ENCODE data around the gene PALLD. TPM values are rescaled to one million over a fixed set of nuclear protein-coding genes. Genes with fewer than 3 reads are reported as not detected.
A peak's percentile ranks its signal among the peaks of the same experiment; 100 is the strongest.

PALLD gene
- total and polyA plus RNA-seq, 2 of the 8 experiments (the other 6 are each of a cell fraction or from before 2014, with no cell fraction given), result 10.5 to 25.0 TPM

- H4K20me1 ChIP-seq (replicated peaks in 1 of 2; ENCODE audit: control insufficient read depth in 1 of 2, insufficient read depth in 2 of 2, low read length in 2 of 2), result no peaks in the 10 kb centered on the region
- no peak overlapping the region for H4K5ac ChIP-seq (ENCODE audit: insufficient read length, low read depth, low read length)
- H3K23ac ChIP-seq (ENCODE audit: insufficient read length), result no peak overlapping the region
- no peak overlapping the region for H4K8ac ChIP-seq (ENCODE audit: extremely low read depth, insufficient read depth, low read length)
- no peak overlapping the region for H3K18ac ChIP-seq (ENCODE audit: extremely low read depth, low read length)
- ChIA-PET CTCF (ENCODE audit: partially characterized antibody) (interaction anchor here (0.5 to 1.6 kb wide), 10 partner anchors 9 to 313 kb away, joined by 3 to 5 read pairs (median 4); no protein-coding TSS in a partner anchor), POLR2A (ENCODE audit: partially characterized antibody) (no interaction called here)
- no peak overlapping the region for H3K4ac ChIP-seq (replicated peaks; ENCODE audit: insufficient read length, low read depth, low read length)
- H4K91ac ChIP-seq (replicated peaks; ENCODE audit: insufficient read length, low read length), result no peak overlapping the region
- FAIRE-seq (no peak), DNase-seq (ENCODE audit: low read depth in 1 of 2, low spot score in 2 of 2) (no peak)
- no peak overlapping the region for H3K9ac ChIP-seq (replicated peaks in 1 of 4; ENCODE audit: extremely low read depth in 1 of 4, low read depth in 3 of 4, low read length in 3 of 4)
- H3K56ac ChIP-seq (replicated peaks; ENCODE audit: insufficient read length, low read depth, low read length), result no peak overlapping the region
- no peak overlapping the region for H2BK12ac ChIP-seq (ENCODE audit: low read depth, low read length)
- H3K36me3 ChIP-seq (ENCODE audit: control insufficient read depth in 2 of 4, insufficient read depth in 4 of 4, low read length in 3 of 4), result no peaks in the 10 kb centered on the region
- no peaks in the 10 kb centered on the region for H3K27me3 ChIP-seq (replicated peaks in 1 of 4; ENCODE audit: control insufficient read depth in 3 of 4, extremely low read depth in 1 of 4, insufficient read depth in 3 of 4, low read length in 3 of 4)
- H2BK5ac ChIP-seq (ENCODE audit: low read depth, low read length), result no peak overlapping the region
- H2BK120ac ChIP-seq (replicated peaks; ENCODE audit: low read depth, low read length), result no peak overlapping the region
- H3K23me2 ChIP-seq (ENCODE audit: low read depth, low read length), result 0 out of 2 replicates have a peak, but pooled peaks cover 2% of the 10 kb centered on the region
- no peak overlapping the region for H3K27ac ChIP-seq (ENCODE audit: low read depth, low read length)
- no peak overlapping the region for H2BK15ac ChIP-seq (ENCODE audit: low read length)
- no peaks in the 10 kb centered on the region for H3K9me3 ChIP-seq (ENCODE audit: insufficient read depth in 2 of 2, low read depth in 1 of 2, low read length in 1 of 2)
- H2BK20ac ChIP-seq (ENCODE audit: low read length), result no peak overlapping the region
- no peak overlapping the region for H3K4me2 ChIP-seq (ENCODE audit: insufficient read depth in 1 of 2, low read depth in 2 of 2, low read length in 2 of 2)
- H2AK5ac ChIP-seq (ENCODE audit: low read depth, low read length), result no peak overlapping the region
- no peaks in the 10 kb centered on the region for H3K79me1 ChIP-seq (ENCODE audit: low read depth, low read length)
- H3K14ac ChIP-seq (ENCODE audit: insufficient read length), result no peak overlapping the region
- H3K79me2 ChIP-seq (ENCODE audit: control insufficient read depth in 1 of 2, insufficient read depth in 2 of 2, low read length in 2 of 2), result no peaks in the 10 kb centered on the region
- H3K4me3 ChIP-seq (ENCODE audit: extremely low read depth in 1 of 4, insufficient read depth in 2 of 4, low read depth in 3 of 4, low read length in 4 of 4), result no peak overlapping the region
- peaks cover 2 to 9% (median 5%) of the 10 kb centered on the region in 4 experiments; a peak in 4 of 7 replicates for H3K4me1 ChIP-seq (replicated peaks in 1 of 4; ENCODE audit: control insufficient read depth in 3 of 4, insufficient read depth in 4 of 4, low read length in 3 of 4)
- peak overlapping the region; percentile 31; the same call in 1 of the 2 replicates for H2AFZ ChIP-seq (ENCODE audit: low read length)
- no peak for TF ChIP-seq POLR2A (IDR thresholded peaks at IDR 0.05; ENCODE audit: control extremely low read depth in 1 of 2, low read depth in 2 of 2, low read length in 2 of 2)
- TF ChIP-seq HDAC6 (IDR thresholded peaks at IDR 0.05; ENCODE audit: low read depth, low read length), result no peak
- TF ChIP-seq RXRA (IDR thresholded peaks at IDR 0.05; ENCODE audit: insufficient read depth, low read depth, low read length), result no peak
- TF ChIP-seq USF2 (IDR thresholded peaks at IDR 0.05; ENCODE audit: low read length), result no peak
- TF ChIP-seq BCL11A (IDR thresholded peaks at IDR 0.05; ENCODE audit: low read depth in 2 of 2, low read length in 2 of 2), result no peak
- TF ChIP-seq EZH2 (IDR thresholded peaks at IDR 0.05; ENCODE audit: low read depth, low read length, severe bottlenecking), result no peak
- TF ChIP-seq CEBPB (IDR thresholded peaks at IDR 0.05; ENCODE audit: low read depth, low read length), result no peak
- no peak for TF ChIP-seq HDAC2 (IDR thresholded peaks at IDR 0.05; ENCODE audit: borderline replicate concordance in 1 of 2, low read depth in 2 of 2, low read length in 2 of 2)
- TF ChIP-seq CTCF (IDR thresholded peaks at IDR 0.05; ENCODE audit: control extremely low read depth in 1 of 3, insufficient read depth in 1 of 3, low read depth in 1 of 3, low read length in 3 of 3), result no peak
- TF ChIP-seq BRCA1 (IDR thresholded peaks at IDR 0.05; ENCODE audit: low read depth, low read length), result no peak
- no peak for TF ChIP-seq SIX5 (IDR thresholded peaks at IDR 0.05; ENCODE audit: low read depth, low read length)
- TF ChIP-seq TEAD4 (IDR thresholded peaks at IDR 0.05; ENCODE audit: low read depth, low read length), result no peak
Observed at GRCh38 chr4:168619266-168619631, 122.4 kb downstream of the PALLD start.

Measured in H1 (cell line).